Stomach smooth muscle (tissue), 2 donors: ENCODE measurements around the gene RUNX2.

Experiments
- H3K27ac ChIP-seq: one replicate; pipeline ENCODE4 v1.7.0; 2013; ENCODE audit warnings: mild to moderate bottlenecking, low read length, inconsistent platforms
- H3K27me3 ChIP-seq, 2 donors: one replicate each; pipeline ENCODE4 v1.7.0; 2013; ENCODE audit warnings: low read length in 2 of 2; ENCODE audit not compliant: insufficient read depth in 2 of 2, control insufficient read depth in 1 of 2
- H3K36me3 ChIP-seq, 2 donors: one replicate each; pipeline ENCODE4 v1.7.0; 2013; ENCODE audit warnings: low read length in 2 of 2; ENCODE audit not compliant: control insufficient read depth in 2 of 2, insufficient read depth in 2 of 2
- H3K4me1 ChIP-seq: one replicate; pipeline ENCODE4 v1.7.0; 2013; ENCODE audit warnings: low read length; ENCODE audit not compliant: control insufficient read depth, insufficient read depth
- H3K4me3 ChIP-seq, 2 donors: one replicate each; pipeline ENCODE4 v1.7.0; 2013; ENCODE audit warnings: low read length in 2 of 2
- H3K9ac ChIP-seq, 2 donors: one replicate each; pipeline ENCODE4 v1.7.0; 2013; ENCODE audit warnings: low read length in 2 of 2, mild to moderate bottlenecking in 1 of 2
- H3K9me3 ChIP-seq, 2 donors: one replicate each; pipeline ENCODE4 v1.7.0; 2013; ENCODE audit warnings: low read length in 2 of 2; ENCODE audit not compliant: control insufficient read depth in 2 of 2
- donor health status: healthy.
- donor health status: Pancreatic carcinoma.

RUNX2 gene

DNA sequence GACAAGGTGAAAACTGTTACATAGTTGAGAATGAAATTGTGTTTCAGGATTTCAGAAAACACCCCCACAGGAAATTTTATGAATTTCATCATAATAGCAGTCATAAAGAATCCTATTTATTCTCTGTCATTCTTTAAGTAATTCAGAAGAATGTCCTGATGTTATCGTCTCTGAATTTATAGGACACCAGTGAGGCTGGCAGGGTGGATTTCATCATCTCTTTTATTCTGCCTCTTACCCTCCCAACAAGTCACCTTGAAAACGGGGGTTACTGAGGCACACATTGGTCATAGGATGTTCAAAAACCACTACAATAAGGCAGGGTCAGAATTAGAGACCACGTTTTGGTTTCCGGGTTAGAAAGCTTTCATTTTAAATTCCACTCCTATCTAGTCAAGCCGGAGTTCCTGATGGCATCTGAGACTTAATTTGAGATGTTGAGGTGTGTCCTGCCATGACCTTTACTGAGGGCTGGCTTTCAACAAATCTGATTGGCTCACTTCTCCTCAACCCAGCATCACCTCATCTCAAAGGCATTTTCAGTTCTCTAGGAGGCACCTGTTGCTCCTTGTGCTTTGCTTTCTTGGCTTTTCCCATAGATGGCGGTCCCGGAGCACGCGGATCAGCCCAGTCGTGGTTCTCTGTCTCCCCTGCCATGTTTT lies 280.3 kb downstream of the RUNX2 start:
- Histone ChIP-seq H3K27me3 (peaks cover 0 to 3% of the 10 kb centered on the region in 2 donors), H3K4me1 (no peaks in the 10 kb centered on the region), H3K36me3 (no peaks in the 10 kb centered on the region), H3K27ac (no peak overlapping the region), H3K9ac (no peak overlapping the region), H3K4me3 (no peak overlapping the region), H3K9me3 (peaks cover 0 to 3% of the 10 kb centered on the region in 2 donors)

DNA sequence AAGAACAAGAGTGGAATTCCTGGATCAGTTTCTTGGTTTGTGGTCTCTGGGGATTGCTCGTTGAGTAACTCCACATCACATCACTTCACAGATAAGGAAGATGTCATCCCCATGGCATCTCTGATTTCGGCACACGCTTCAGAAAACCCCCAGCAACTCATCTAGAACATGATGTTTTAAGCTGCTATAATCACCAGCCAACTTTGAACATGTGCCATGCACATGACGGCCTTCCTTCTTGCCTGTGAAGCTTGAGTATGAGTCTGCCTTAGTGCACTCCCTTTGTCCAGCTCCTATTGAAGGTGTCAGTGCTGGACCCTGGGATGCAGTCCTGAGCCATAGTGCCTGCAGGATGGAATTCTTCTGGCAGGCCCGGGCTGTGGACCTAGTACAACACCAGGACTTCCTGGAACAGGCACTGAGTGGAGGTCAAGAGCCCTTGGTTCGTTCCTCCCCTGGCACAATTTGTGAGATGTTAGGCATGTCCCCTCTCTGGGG lies 281.1 kb downstream of the RUNX2 start:
- H3K27ac ChIP-seq: no peak overlapping the region
- peaks cover 0 to 3% of the 10 kb centered on the region in 2 donors for H3K9me3 ChIP-seq
- H3K36me3 ChIP-seq: no peaks in the 10 kb centered on the region
- H3K9ac ChIP-seq: no peak overlapping the region
- H3K4me3 ChIP-seq: no peak overlapping the region
- no peaks in the 10 kb centered on the region for H3K4me1 ChIP-seq
- H3K27me3 ChIP-seq: peaks cover 0 to 3% of the 10 kb centered on the region in 2 donors

DNA sequence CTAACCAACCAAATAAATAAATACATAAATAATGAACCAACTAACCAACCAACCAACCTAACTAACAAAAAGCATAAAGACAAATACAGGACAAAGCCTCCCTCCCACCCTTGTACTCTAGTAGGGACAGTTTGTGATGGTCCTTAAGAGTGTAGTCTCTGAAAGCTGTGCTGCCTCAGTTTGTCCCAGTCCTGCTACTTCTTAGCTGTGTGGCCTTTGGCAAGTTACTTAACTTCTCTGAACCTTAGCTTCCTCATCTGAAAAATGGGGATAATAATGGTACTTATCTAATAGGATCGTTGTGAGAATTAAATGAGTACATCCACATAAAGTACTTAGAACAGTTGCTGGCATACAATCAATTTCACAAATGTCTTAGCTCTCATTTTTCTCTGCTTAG lies 282.2 kb downstream of the RUNX2 start:
- no peaks in the 10 kb centered on the region for H3K4me1 ChIP-seq
- no peak overlapping the region for H3K9ac ChIP-seq
- H3K36me3 ChIP-seq: no peaks in the 10 kb centered on the region
- peaks cover 1 to 3% of the 10 kb centered on the region in 2 donors for H3K27me3 ChIP-seq
- no peak overlapping the region for H3K27ac ChIP-seq
- peaks cover 0 to 3% of the 10 kb centered on the region in 2 donors for H3K9me3 ChIP-seq
- no peak overlapping the region for H3K4me3 ChIP-seq

DNA sequence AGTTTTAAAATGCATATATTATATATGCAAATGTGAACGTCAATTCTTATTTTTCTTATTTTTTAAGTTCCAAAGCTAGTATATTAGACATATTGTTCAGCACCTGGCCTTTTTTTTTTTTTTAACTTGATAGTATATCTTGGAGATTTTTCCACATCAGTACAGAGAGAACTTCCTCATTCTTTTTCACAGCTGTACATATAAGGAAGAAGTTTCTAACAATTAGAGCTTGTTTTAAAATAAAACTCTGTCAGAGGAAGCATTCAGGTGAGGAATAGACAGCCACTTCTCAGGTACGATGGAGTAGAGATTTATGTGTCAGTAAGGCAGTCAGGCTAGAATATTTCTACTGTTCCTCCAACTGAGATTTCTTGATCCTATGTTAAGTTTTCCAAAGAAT lies 282.7 kb downstream of the RUNX2 start:
- H3K36me3 ChIP-seq: no peaks in the 10 kb centered on the region
- no peak overlapping the region for H3K9ac ChIP-seq
- H3K27me3 ChIP-seq: peaks cover 3 to 4% of the 10 kb centered on the region in 2 donors
- no peak overlapping the region for H3K4me3 ChIP-seq
- H3K27ac ChIP-seq: no peak overlapping the region
- H3K4me1 ChIP-seq: no peaks in the 10 kb centered on the region
- H3K9me3 ChIP-seq: peaks cover 0 to 3% of the 10 kb centered on the region in 2 donors

DNA sequence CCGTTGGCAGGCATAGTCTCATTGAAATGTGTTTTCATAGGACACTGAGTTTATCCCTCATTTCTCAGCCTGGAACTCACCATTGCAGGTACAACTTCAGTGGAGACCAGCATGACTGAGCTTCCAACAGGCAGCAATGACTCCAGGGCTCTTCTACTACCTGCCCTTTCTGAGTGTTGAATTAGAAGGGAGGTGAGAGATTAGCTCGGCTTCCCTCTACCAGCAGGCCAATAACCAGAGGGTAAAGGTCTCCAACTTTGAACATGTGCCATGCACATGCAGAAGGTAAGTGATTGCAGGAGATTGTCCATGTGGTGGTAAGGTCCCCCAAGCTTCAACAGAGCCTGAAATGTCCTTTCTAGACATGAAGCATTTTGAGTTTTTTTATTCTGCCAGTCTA lies 283.4 kb downstream of the RUNX2 start:
- H3K27ac ChIP-seq: no peak overlapping the region
- no peaks in the 10 kb centered on the region for H3K36me3 ChIP-seq
- peaks cover 0 to 3% of the 10 kb centered on the region in 2 donors for H3K9me3 ChIP-seq
- H3K4me1 ChIP-seq: no peaks in the 10 kb centered on the region
- H3K27me3 ChIP-seq: peaks cover 3 to 4% of the 10 kb centered on the region in 2 donors
- no peak overlapping the region for H3K4me3 ChIP-seq
- H3K9ac ChIP-seq: no peak overlapping the region

DNA sequence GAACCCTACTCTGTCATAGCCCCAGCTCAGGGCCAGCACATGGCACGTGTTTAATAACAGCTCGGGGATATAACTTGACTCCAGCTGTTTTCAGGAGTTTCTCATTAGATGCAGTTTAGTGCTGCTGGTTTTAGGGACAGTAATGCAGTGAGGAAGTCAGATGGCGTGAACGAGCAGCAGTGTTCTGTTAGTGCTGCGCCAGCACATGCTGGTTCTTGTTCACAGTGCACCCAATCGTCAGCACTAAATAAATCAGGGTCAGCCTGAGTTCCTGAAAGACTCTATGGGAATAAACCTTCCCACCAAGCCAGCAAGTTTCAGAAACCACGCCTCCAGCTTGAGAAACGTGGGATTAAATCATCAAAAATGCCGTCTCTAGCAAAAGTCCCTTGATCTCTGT lies 285.5 kb downstream of the RUNX2 start:
- Histone ChIP-seq H3K9me3 (peaks cover 0 to 3% of the 10 kb centered on the region in 2 donors), H3K4me3 (no peak overlapping the region), H3K27me3 (peaks cover 3 to 4% of the 10 kb centered on the region in 2 donors), H3K9ac (no peak overlapping the region), H3K4me1 (no peaks in the 10 kb centered on the region), H3K27ac (no peak overlapping the region), H3K36me3 (no peaks in the 10 kb centered on the region)

DNA sequence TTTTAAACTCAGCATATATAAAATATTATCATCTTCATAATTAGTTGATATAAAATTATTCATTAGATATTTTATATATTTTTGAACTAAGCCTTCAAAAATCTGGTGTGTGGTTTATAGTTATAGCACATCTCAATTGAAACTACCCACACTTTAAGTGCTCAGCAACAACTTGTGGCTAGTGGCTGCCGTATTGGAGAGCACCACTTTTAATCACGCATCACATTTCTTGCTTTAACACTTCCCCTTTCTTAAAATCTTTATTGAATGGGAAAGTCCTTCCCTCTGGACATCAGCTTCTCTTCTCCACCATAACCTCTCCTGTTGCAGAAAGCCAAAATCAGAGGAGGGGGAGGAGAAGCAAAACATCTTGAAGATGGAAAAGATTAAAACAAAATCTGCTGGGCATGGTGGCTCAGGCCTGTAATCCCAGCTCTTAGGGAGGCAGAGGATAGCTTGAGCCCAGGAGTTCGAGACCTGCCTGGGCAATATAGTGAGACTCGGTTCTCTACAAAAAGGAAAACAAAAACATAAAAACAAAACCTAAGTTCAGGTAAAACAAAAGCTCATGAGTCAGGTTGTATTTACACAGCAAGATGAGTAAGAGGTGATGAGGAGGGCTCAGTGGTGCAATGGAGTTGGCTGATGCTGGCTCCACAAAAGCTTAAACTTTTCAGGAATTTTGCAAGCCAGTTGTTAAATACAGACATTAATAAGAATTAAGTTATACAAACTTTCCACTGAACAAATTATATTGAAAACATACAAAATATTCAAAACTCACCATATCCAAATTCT lies 286.6 kb downstream of the RUNX2 start:
- Histone ChIP-seq H3K4me1 (no peaks in the 10 kb centered on the region), H3K27ac (no peak overlapping the region)

DNA sequence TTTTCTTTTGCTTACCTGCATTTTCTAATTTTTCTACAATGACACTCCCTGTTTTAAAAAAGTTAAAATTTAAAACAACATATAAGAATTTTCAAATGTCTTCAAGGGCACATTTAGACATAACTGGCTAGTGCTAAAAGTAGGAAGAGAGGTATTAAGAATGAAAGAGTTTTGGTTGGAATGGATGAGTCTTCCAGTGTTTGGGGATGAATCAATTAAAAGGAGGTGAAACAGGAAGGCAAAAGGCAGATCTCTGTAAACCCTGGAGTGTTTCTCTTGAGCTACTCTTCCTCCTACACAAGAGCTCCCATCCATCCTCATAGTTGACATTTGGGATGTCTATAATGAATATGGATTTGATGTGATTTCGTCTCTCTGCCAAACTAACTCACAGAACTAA lies 288.1 kb downstream of the RUNX2 start:
- Histone ChIP-seq H3K27ac (no peak overlapping the region), H3K36me3 (no peaks in the 10 kb centered on the region), H3K9ac (no peak overlapping the region), H3K27me3 (peaks cover 0 to 4% of the 10 kb centered on the region in 2 donors), H3K9me3 (no peaks in the 10 kb centered on the region), H3K4me3 (no peak overlapping the region), H3K4me1 (no peaks in the 10 kb centered on the region)

More for the DNA sequence above, 286.6 kb downstream of the RUNX2 start:
- no peaks in the 10 kb centered on the region for H3K9me3 ChIP-seq
- no peak overlapping the region for H3K9ac ChIP-seq
- H3K27me3 ChIP-seq: peaks cover under 1 to 4% of the 10 kb centered on the region in 2 donors
- no peak overlapping the region for H3K4me3 ChIP-seq
- H3K36me3 ChIP-seq: no peaks in the 10 kb centered on the region

DNA sequence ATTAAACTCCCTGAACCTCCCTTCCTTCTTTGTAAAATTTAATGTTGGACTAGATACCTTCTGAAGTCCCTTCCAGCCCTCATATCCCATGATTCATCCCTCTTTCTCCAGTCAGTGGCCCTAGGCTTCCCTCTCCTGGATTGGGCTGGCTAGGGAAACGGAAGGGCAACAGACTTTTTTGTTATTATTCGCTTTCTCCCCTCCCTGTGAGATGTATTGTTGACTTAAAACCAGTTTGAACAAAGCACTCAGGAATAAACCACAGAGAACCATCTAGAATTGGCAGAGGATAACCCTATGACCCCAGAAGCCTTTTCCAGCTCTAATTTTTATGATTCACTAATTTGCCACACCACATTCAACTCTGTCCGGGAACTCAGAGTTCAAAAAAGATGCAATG lies 289.3 kb downstream of the RUNX2 start:
- H3K27ac ChIP-seq: no peak overlapping the region
- no peak overlapping the region for H3K4me3 ChIP-seq
- no peaks in the 10 kb centered on the region for H3K9me3 ChIP-seq
- H3K27me3 ChIP-seq: peaks cover 0 to 4% of the 10 kb centered on the region in 2 donors
- no peaks in the 10 kb centered on the region for H3K36me3 ChIP-seq
- no peaks in the 10 kb centered on the region for H3K4me1 ChIP-seq
- no peak overlapping the region for H3K9ac ChIP-seq

DNA sequence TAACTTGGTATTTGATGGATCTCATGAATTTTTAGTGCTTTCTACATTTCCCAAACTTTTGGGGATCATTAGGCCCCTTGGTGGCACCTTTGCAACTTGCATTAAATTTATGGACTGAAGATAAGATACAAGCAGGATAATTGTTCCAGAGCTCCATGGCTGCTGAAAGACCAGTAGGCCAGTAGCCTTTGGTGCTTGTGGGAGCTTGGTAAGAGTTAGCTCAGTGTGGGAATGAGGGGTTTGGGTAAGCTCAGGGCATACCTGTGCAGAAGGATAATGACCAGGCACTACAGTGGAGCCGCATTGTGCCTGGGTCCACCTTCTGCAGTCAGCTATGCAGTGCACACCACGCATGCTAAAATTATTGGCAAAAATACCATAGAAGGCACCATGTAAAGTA lies 290.1 kb downstream of the RUNX2 start:
- Histone ChIP-seq H3K4me1 (no peaks in the 10 kb centered on the region), H3K9me3 (no peaks in the 10 kb centered on the region), H3K9ac (no peak overlapping the region)

More for the DNA sequence above, 290.1 kb downstream of the RUNX2 start:
- H3K27me3 ChIP-seq: peaks cover 0 to 4% of the 10 kb centered on the region in 2 donors
- no peak overlapping the region for H3K4me3 ChIP-seq
- no peaks in the 10 kb centered on the region for H3K36me3 ChIP-seq
- H3K27ac ChIP-seq: no peak overlapping the region
